GM21737 (cell line): ENCODE data around the gene GOLGA6L26.
"Not testable (repeated sequence)": the region's sequence is repeated elsewhere in the genome, so short reads cannot be mapped to it uniquely, and the experiment has no call there.

Experiments used
- ATAC-seq: cut with Tn5 transposase; IDR thresholded peaks from one replicate; pipeline ENCODE4 v1.9.1; 2021; ENCODE audit warnings: mild to moderate bottlenecking, moderate library complexity; ENCODE audit not compliant: unreplicated experiment

GOLGA6L26 gene, protein sequence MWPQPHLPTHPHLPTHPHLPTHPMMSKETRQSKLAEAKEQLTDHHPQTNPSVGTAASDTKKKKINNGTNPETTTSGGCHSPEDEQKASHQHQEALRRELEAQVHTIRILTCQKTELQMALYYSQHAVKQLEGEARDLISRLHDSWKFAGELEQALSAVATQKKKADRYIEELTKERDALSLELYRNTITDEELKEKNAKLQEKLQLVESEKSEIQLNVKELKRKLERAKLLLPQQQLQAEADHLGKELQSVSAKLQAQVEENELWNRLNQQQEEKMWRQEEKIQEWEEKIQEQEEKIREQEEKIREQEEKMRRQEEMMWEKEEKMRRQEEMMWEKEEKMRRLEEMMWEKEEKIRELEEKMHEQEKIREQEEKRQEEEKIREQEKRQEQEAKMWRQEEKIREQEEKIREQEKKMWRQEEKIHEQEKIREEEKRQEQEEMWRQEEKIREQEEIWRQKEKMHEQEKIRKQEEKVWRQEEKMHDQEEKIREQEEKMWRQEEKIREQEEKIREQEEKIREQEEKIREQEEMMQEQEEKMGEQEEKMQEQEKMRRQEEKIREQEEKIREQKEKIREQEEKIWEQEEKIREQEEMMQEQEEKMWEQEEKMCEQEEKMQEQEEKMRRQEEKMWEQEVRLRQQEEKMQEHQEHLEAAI

DNA sequence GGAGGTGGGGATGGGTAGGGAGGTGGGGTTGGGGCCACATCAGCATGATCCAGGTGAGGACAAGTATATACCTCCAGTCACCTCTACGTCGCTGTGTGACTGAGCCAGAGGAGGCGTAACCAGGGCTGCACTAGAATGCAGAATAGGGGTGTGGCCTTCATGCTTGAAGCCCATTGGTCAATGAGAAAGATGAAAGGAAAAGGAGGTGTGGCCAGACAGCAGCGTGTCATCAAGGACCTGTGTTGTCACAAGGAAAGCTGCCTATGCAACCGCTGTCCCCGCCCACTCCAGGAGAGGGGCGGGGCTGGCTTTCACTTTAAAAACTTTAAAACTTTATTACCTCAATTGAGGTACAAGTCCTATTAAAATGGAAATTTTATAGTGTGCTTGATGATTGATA lies at the start of gene GOLGA6L26:
Gene GOLGA6L26, minus strand, starts transcription at position 101 of the 400 bp plus-strand sequence. Its CDS starts 61 bp downstream, at position 40.
- not testable (repeated sequence) for ATAC-seq

DNA sequence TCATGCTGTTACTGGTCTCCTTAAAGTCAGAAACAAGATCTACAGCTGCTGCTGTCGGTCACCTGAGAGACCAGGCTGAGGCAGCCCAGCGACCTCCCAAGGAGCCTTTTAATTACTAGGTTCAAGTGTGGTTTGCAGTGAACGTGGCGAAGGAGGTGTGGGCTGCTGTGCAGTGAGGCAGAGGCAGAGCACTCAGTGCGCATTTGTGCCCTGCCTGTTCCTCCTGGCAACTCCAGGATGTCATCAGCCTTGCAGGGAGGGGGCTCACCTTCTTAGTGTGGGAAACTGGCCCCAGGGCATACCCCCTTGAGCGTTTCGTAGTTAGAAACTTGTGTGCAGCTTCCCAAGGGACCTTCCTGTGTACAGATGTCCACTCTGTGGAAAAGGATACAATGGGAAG lies 47.2 kb upstream of the GOLGA6L26 start:
- not testable (repeated sequence) for ATAC-seq

DNA sequence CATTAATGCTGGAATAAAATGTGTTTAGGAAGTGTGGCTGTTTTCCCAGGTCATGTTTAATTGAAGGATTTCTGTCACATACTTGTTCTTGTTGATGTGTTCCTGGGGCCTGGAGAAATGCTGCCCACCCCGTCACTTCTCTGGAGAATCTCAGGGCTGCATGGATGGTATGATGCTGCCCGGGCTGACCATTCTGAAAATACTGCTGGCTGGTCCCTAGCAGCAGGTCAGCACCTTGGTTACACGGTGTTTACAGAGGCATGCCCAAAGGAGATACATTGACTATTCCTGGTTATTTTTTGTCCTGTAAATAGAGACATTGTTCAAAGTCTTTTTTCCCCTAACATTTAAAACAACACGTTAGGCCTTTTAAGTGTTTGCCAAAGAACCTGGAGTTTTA lies 46.7 kb upstream of the GOLGA6L26 start:
- ATAC-seq: not testable (repeated sequence)

DNA sequence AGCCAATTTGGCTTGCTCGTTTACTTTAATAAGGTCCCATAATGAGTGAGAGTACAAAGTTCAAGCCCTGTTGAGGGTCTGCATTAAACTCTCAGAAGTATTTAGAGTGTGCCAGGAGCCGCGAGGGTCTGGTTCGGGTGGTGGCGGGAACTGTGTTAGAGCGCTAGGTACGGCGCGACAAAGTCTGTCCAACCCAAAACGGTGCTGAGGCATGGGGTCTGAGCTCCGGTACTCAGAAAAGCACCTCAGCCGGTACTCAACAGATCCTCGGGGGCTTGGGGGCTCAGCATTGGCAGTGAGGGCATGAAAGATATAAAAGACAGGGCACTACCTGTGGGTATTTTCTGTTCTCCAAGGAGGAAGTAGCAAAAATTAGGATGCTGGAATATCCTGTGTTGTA lies 45.0 kb upstream of the GOLGA6L26 start:
- ATAC-seq: not testable (repeated sequence)

DNA sequence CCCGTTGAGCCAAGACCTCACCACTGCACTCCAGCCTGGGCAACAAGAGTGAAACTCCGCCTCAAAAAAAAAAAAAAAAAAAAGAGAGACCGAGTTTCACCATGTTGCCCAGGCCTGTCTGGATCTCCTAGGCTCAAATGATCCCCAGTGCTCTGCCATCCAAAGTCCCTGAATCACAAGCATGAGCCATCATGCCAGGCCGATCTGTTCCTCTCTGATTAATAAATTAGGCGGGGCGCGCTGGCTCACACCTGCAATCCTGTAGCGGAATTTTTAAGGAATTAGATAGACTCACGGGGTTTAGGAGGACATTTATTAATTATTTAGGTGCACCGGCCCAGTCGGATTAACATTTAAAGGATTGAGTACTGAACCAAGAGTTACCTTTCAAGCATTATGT lies 40.2 kb upstream of the GOLGA6L26 start:
- ATAC-seq: not testable (repeated sequence)

DNA sequence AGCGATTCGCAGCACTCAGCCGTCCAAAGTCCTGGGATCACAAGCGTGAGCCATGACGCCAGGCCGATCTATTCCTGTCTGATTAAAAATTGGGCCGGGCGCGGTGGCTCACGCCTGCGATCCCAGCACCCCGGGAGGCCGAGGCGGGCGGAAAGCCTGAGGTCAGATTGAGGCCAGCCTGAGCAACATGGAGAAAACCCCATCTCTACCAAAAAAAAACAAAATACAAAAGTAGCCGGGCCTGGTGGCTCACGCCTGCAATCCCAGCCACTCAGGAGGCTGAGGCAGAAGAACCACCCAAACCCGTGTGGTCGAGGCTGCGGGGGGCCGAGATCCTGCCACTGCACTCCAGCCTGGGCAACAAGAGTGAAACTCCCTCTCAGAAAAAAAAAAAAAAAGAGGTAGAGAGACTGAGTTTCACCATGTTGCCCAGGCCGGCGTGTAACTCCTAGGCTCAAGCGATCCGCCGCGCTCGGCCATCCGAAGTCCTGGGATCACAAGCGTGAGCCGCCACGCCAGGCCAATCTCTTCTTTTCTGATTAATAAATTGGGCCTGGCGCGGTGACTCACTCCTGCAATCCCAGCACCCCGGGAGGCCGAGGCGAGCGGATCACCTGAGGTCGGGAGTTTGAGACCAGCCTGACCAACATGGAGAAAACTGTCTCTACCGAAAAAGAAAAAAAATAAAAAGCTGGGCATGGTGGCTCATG lies 39.0 kb upstream of the GOLGA6L26 start:
- ATAC-seq: not testable (repeated sequence)

DNA sequence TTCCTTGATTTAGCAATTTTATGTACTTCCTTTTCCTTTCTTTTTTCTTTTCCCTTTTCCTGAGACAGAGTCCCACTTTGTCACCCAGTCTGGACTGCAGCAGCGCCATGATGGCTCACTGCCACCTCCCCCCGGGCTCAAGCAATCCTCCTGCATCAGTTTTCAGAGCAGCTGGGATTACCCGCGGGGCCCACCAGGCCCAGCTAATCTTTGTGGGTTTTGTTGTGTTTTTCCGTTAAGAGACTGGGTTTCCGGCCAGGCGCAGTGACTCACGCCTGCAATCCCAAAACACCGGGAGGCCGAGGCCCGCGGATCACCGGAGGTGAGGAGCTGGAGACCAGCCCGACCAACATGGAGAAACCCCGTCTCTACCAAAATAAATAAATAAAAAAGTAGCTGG lies 38.3 kb upstream of the GOLGA6L26 start:
- no peak for ATAC-seq

DNA sequence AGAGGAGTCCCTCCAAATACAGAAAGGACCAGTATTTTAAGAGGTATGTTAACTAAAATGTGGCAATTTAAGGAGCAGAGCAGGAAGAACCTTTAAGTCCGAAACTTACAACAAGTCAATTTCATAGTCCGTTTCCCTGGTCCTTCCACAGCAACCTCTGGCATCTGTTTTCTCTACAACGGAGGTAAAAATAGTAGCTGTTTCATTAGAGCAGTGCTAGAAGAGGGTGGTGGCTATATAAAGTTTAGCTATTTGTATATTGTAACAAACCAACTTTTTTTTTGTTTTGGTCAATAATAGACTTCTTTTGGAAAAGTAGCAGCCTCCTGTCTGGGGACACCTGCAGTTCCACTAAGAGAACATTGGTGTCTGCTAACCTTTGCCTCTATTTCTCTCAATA lies 37.9 kb upstream of the GOLGA6L26 start:
- ATAC-seq: not testable (repeated sequence)

DNA sequence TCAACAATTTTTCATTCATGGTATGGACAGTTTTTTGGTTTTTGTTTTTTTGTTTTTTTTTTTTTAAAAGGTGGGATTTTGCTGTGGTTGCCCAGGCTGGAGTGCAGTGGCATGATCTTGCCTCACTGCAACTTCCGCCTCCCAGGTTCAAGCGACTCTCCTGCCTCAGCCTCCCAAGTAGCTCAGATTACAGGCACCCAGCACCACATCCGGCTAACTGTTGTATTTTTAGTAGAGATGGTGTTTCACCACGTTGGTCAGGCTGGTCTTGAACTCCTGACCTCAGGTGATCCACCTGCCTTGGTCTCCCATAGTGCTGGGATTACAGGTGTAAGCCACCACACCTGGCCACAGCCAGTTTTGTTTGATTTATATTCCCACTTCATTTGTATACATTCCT lies 37.1 kb upstream of the GOLGA6L26 start:
- not testable (repeated sequence) for ATAC-seq

DNA sequence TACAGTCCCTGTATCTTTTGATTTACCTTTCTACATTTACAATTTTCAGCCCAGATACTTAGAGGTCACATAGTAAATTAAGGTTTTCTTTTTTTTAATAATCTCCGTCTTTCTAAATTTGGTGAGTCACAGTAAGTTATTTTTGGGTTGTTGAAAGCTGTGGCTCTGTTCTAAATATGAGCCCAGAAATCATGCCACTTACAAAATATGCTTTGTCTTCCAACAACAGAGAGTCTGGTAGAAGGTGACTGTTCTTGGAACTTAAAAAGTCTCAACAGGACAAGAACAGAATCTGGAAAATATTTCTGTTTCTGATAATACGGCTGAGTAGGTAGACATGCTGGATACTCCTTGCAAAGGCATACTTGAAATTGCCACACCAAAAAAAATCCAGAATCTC lies 36.6 kb upstream of the GOLGA6L26 start:
- no peak for ATAC-seq

DNA sequence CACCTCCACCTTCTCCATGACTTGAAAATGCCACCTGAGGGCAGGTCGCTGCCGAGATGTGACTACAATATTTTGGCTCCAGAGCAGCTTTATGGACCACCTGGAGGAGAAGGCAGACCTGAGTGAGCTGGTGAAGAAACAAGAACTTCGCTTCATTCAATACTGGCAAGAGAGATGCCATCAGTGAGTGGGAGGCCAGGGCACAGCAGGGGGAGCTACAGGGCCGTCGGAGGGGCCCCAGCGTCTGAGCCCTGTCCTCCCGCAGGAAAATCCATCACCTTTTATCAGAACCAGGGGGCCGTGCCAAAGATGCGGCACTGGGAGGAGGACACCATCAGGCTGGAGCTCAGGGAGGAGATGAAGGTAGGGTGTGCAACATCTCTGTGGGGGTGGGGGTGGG lies 30.3 kb upstream of the GOLGA6L26 start:
- ATAC-seq: not testable (repeated sequence)

DNA sequence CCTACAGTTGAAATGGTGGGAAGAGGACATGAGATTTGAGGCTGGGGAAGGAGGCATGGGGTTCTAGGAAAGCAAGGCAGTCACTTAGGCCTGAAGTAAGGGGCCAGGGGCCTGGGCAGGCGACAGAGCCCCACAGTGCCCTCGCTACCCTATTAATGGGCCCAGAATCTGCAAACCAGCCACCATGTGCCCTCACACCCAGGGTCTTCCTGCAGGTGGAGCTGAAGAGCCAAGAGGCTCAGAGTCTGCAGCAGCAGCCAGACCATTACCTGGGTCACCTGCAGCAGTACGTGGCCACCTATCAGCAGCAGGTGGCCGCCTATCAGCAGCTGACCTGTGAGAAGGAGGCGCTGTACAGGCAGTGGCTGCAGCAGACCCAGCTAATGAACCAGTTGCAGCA lies 28.6 kb upstream of the GOLGA6L26 start:
- not testable (repeated sequence) for ATAC-seq

DNA sequence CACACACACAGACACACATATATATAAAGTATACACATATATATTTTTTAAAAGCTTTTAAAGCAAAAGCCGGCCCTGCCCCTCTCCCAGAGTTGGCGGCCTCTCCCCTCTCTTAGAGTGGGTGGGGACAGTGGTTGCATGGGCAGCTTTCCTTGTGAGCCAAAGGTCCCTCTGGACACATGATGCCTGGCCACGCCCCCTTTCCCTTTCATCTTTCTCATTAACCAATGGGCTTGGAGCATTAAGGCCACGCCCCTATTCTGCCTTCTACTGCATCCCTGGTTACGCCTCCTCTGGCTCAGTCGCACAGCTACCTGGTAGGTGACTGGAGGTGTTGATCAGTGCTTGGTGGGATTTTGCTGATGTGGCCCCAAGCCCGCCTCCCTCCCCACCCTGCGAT lies 20.5 kb upstream of the GOLGA6L26 start, which contains the start of gene GOLGA8S:
Gene GOLGA8S, plus strand, starts transcription at position 301 of the 400 bp plus-strand sequence. Its CDS starts 62 bp downstream, at position 363.
- not testable (repeated sequence) for ATAC-seq

DNA sequence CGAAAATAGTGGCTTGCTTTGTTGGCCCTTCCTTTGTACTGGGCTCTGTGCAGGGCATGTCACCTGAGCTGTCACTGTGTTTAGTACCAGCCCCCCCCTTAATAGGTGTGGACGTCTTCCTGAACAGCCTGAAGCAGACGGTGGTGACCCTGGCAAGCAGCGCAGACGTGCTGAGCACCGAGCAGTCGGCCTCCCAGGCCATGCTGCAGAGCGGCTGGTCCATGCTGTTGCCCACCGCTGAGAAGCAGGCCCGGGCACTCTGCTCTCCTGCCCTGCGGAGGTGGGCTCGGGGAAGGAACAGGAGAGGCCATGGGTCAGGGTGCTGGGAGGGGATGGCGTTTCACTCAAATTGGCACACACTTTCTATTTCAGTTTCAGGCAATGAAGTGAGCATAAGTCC lies 22.8 kb downstream of the GOLGA6L26 start:
- ATAC-seq: not testable (repeated sequence)

DNA sequence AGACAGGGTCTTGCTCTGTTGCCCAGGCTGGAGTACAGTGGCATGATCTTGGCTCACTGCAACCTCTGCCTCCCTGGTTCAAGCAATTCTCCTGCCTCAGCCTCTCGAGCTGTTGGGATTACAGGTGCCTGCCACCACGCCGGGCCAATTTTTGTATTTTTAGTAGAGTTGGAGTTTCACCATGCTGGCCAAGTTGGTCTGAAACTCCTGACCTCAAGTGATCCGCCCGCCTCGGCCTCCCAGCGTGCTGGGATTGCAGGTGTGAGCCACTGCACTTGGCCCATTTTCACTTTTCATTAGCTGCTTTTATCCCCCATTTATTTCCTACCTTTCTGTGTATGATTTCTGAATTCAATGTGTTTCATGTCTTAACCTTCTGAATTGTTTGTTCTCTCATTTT lies 28.1 kb downstream of the GOLGA6L26 start:
- not testable (repeated sequence) for ATAC-seq

DNA sequence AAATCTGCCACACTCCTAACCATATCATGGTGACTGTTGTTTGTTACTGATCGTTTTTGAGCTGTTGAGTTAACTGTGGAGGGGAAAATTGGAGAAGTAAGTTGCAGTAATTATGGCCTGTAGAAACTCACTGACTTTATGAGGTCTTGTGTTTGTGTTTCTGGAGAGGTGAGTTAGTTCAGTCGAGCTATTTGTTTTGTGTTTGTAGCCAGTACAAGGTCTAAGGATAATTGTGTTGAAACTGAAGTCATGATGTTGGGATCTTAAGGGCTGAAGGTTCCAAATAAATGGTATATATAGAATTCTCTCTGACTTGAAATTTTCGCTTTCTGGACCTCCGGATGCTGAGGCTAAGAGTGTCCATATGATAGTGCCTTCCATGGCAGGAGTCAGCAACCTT lies 29.2 kb downstream of the GOLGA6L26 start:
- ATAC-seq: not testable (repeated sequence)

DNA sequence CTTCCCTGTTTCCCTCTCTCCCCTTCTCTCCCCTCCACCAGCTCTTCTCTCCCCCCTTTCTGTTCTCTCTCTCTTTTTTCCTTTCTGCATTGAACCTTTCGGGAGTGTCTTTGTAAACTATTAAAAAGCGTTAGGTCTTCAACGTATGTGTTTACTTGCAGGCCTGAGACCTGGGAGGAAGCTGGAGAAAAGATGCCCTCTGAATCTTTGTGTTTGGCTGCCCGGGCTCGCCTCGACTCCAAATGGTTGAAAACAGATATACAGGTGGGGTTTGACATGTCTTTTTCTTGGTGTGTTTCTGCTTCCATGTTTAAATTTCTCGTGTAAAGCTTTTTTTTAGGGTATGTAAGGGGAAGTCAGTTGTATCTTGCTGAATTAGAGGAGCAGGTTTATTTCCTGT lies 29.7 kb downstream of the GOLGA6L26 start:
- ATAC-seq: not testable (repeated sequence)

DNA sequence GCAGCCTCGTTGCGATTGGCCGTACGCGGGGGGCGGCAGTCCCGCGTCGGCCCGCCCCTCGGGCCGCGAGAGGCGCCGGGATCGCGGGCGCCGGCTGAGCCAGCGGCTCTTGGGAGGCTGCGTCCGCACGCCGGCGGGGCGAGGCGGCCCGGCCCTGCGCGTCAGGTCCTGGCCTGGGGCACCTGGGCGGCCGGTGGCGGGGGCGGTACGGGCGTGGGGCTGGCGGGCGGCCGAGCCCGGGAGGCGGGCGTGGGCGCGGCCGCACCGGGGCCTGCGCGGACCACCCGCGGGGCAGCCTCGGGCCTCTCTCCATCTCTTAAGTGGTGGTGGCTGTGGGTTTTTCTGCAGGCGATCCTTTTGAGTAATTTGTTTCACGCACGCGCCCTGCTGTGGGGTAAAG lies 30.3 kb downstream of the GOLGA6L26 start:
- not testable (repeated sequence) for ATAC-seq

DNA sequence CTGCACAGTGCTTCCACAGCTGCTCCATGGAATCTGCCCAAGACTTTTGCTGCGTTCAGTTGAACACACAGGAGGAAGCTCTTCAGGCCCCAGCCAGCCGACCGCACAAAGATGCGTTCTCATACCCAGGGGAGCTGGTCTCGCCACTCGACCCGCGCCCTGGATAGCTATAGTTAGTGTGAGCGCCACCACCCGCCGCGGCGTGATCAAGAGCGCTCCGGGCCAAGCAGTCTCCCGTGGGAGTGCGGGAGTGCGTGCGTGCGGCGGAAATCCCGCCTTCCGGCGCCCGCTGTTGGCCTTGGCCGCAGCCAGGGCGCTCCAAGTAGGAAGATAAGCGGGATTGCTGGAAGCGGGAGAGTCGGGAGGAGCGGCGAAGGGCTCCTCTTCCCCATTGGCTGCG lies 30.8 kb downstream of the GOLGA6L26 start:
- ATAC-seq: not testable (repeated sequence)
